HEK293T (cell line): ENCODE measurements around the gene GFI1B.

Experiments used
- ARNT ChIP-seq: fragments of 450-650 bp; IDR thresholded peaks from 2 replicates; pipeline ENCODE4 v1.6.1; 2017; ENCODE audit warnings: mild to moderate bottlenecking
- ELF4 ChIP-seq: fragments of 450-650 bp; IDR thresholded peaks from 2 replicates; pipeline ENCODE4 v1.6.1; 2017; ENCODE audit warnings: antibody characterized with exemption
- FOXK2 ChIP-seq: fragments of 450-650 bp; IDR thresholded peaks from 2 replicates; pipeline ENCODE4 v1.6.1; 2016; ENCODE audit warnings: mild to moderate bottlenecking
- FOXM1 ChIP-seq: fragments of 450-650 bp; IDR thresholded peaks from 2 replicates; pipeline ENCODE4 v1.6.1; 2017; ENCODE audit warnings: mild to moderate bottlenecking, borderline replicate concordance
- PKNOX1 ChIP-seq: fragments of 450-650 bp; IDR thresholded peaks from 2 replicates; pipeline ENCODE4 v1.6.1; 2016
- SUZ12 ChIP-seq: fragments of 450-650 bp; IDR thresholded peaks from 2 replicates; pipeline ENCODE4 v1.6.1; 2016; ENCODE audit warnings: mild to moderate bottlenecking
- TARDBP ChIP-seq: fragments of 450-650 bp; IDR thresholded peaks from 2 replicates; pipeline ENCODE4 v1.6.1; 2016

GRCh38 chr9:132993511-132993939 is 15.0 kb downstream of the GFI1B start:
- TF ChIP-seq FOXK2 (no peak), ARNT (no peak), SUZ12 (no peak), ELF4 (no peak), FOXM1 (no peak), PKNOX1 (no peak), TARDBP (no peak)
